DND-41 (cell line): ENCODE data around the gene MDC1.

ENCODE experiments used
- ATAC-seq: fragments of 200-7000 bp; cut with Tn5 transposase; 3 replicates; pipeline ENCODE4 v1.9.1; 2021; ENCODE audit warnings: low read depth; ENCODE audit not compliant: insufficient read depth
- DNase-seq: peaks from one replicate; pipeline ENCODE4 v3.0.0-alpha.2; 2020
- H2AFZ ChIP-seq: 2 replicates; pipeline ENCODE4 v1.6.0; 2012; ENCODE audit warnings: low read depth, low read length
- H3K27ac ChIP-seq: 2 replicates; pipeline ENCODE4 v1.5.1; 2012; ENCODE audit warnings: low read length, inconsistent platforms
- H3K27me3 ChIP-seq: fragments of 200-600 bp; sonication (generic); 2 replicates; pipeline ENCODE4 v1.6.0; 2012; ENCODE audit warnings: low read length, mild to moderate bottlenecking, inconsistent platforms; ENCODE audit not compliant: insufficient read depth, poor library complexity
- H3K36me3 ChIP-seq: 2 replicates; pipeline ENCODE4 v1.5.1; 2012; ENCODE audit warnings: low read length, inconsistent platforms; ENCODE audit not compliant: insufficient read depth
- H3K4me1 ChIP-seq: 2 replicates; pipeline ENCODE4 v1.5.1; 2012; ENCODE audit warnings: mild to moderate bottlenecking, low read length; ENCODE audit not compliant: insufficient read depth
- H3K4me2 ChIP-seq: 2 replicates; pipeline ENCODE4 v1.6.0; 2012; ENCODE audit warnings: mild to moderate bottlenecking, moderate library complexity, low read length, inconsistent platforms; ENCODE audit not compliant: insufficient read depth
- H3K4me3 ChIP-seq, 2 experiments: fragments of 200-600 bp in 1 of 2; shearing (Covaris generic) in 1 of 2; 2 replicates each; pipeline ENCODE4 v1.5.1; 2012 to 2016; ENCODE audit warnings: inconsistent platforms in 2 of 2, low read length in 2 of 2, mild to moderate bottlenecking in 2 of 2, low read depth in 1 of 2, moderate library complexity in 1 of 2
- H3K79me2 ChIP-seq: 2 replicates; pipeline ENCODE4 v1.6.0; 2012; ENCODE audit warnings: low read length, inconsistent platforms; ENCODE audit not compliant: insufficient read depth
- H3K9ac ChIP-seq: 2 replicates; pipeline ENCODE4 v1.6.0; 2012; ENCODE audit warnings: low read depth, mild to moderate bottlenecking, inconsistent platforms, low read length, moderate library complexity
- H3K9me3 ChIP-seq: 2 replicates; pipeline ENCODE4 v1.5.1; 2012; ENCODE audit warnings: low read length, moderate library complexity, mild to moderate bottlenecking, inconsistent platforms; ENCODE audit not compliant: insufficient read depth, severe bottlenecking
- H4K20me1 ChIP-seq: 2 replicates; pipeline ENCODE4 v1.6.0; 2012; ENCODE audit warnings: low read length; ENCODE audit not compliant: insufficient read depth
- EZH2 ChIP-seq: IDR thresholded peaks from 3 replicates; pipeline ENCODE4 v1.6.1; 2012; ENCODE audit warnings: borderline replicate concordance, low read depth, mild to moderate bottlenecking, moderate library complexity, low read length, inconsistent platforms; ENCODE audit not compliant: severe bottlenecking
- TF ChIP-seq, protein P1 (sequence below): IDR thresholded peaks from 2 replicates; pipeline ENCODE4 v1.5.1; 2012; ENCODE audit warnings: borderline replicate concordance, low read length, moderate library complexity, mild to moderate bottlenecking; ENCODE audit not compliant: poor library complexity, severe bottlenecking; ENCODE audit errors: extremely low read depth

Gene MDC1

GRCh38 chr6:30763618-30764489, 46.8 kb upstream of the MDC1 start:
- Histone ChIP-seq H4K20me1 (no peaks in the 10 kb centered on the region), H3K4me1 (peaks cover 24% of the 10 kb centered on the region), H3K36me3 (no peaks in the 10 kb centered on the region), H3K27ac (no peak overlapping the region), H2AFZ (0 out of 2 replicates have a peak overlapping the region, but pooled peaks have one; percentile 21), H3K79me2 (no peaks in the 10 kb centered on the region), H3K4me3 (no peak overlapping the region), H3K4me2 (no peak overlapping the region), H3K27me3 (no peaks in the 10 kb centered on the region), H3K9me3 (no peaks in the 10 kb centered on the region), H3K9ac (no peak overlapping the region)
- no peak for TF ChIP-seq EZH2
- TF ChIP-seq, protein P1, sequence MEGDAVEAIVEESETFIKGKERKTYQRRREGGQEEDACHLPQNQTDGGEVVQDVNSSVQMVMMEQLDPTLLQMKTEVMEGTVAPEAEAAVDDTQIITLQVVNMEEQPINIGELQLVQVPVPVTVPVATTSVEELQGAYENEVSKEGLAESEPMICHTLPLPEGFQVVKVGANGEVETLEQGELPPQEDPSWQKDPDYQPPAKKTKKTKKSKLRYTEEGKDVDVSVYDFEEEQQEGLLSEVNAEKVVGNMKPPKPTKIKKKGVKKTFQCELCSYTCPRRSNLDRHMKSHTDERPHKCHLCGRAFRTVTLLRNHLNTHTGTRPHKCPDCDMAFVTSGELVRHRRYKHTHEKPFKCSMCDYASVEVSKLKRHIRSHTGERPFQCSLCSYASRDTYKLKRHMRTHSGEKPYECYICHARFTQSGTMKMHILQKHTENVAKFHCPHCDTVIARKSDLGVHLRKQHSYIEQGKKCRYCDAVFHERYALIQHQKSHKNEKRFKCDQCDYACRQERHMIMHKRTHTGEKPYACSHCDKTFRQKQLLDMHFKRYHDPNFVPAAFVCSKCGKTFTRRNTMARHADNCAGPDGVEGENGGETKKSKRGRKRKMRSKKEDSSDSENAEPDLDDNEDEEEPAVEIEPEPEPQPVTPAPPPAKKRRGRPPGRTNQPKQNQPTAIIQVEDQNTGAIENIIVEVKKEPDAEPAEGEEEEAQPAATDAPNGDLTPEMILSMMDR, result peak; percentile 24
- peak; percentile 29 for DNase-seq
- peak; percentile 68 for ATAC-seq

GRCh38 chr6:30763155-30763617, 46.1 kb upstream of the MDC1 start:
- H3K79me2 ChIP-seq, result no peaks in the 10 kb centered on the region
- no peaks in the 10 kb centered on the region for H4K20me1 ChIP-seq
- no peak for DNase-seq
- no peaks in the 10 kb centered on the region for H3K9me3 ChIP-seq
- TF ChIP-seq, protein P1, result no peak
- TF ChIP-seq EZH2, result no peak
- no peak overlapping the region for H3K4me2 ChIP-seq
- H3K9ac ChIP-seq, result no peak overlapping the region
- no peaks in the 10 kb centered on the region for H3K27me3 ChIP-seq
- no peak for ATAC-seq
- peaks cover 18% of the 10 kb centered on the region for H3K4me1 ChIP-seq
- no peak overlapping the region for H3K27ac ChIP-seq
- H2AFZ ChIP-seq, result 0 out of 2 replicates have a peak overlapping the region, but pooled peaks have one; percentile 21
- H3K36me3 ChIP-seq, result no peaks in the 10 kb centered on the region
- H3K4me3 ChIP-seq, result no peak overlapping the region

GRCh38 chr6:30761791-30762429, 44.8 kb upstream of the MDC1 start:
- H3K9ac ChIP-seq, result no peak overlapping the region
- no peaks in the 10 kb centered on the region for H3K27me3 ChIP-seq
- H2AFZ ChIP-seq, result no peak overlapping the region
- H3K4me3 ChIP-seq, result no peak overlapping the region
- ATAC-seq, result no peak
- H3K27ac ChIP-seq, result no peak overlapping the region
- TF ChIP-seq EZH2, result no peak
- TF ChIP-seq, protein P1, result no peak
- DNase-seq, result no peak
- H3K36me3 ChIP-seq, result no peaks in the 10 kb centered on the region
- no peak overlapping the region for H3K4me2 ChIP-seq
- no peaks in the 10 kb centered on the region for H3K9me3 ChIP-seq
- no peaks in the 10 kb centered on the region for H3K79me2 ChIP-seq
- H4K20me1 ChIP-seq, result no peaks in the 10 kb centered on the region
- peaks cover 10% of the 10 kb centered on the region for H3K4me1 ChIP-seq
